Memory B cell (primary cell): ENCODE measurements around the gene STX11.
A peak's percentile ranks its signal among the peaks of the same experiment; 100 is the strongest.

Source experiments
- ATAC-seq: fragments of 150-1000 bp; cut with Tn5 transposase; 2 replicates; pipeline ENCODE4 v1.10.0; 2021; ENCODE audit warnings: low read depth, mild to moderate bottlenecking, moderate library complexity
- DNase-seq, 2 donors: peaks; one replicate each; pipeline ENCODE4 v3.0.0; 2022; ENCODE audit warnings: low spot score in 2 of 2
- H3K27ac Mint-ChIP-seq: one replicate; pipeline ENCODE4 v1.8.0; 2022; ENCODE audit warnings: mild to moderate bottlenecking, moderate library complexity, mixed read lengths
- H3K27me3 Mint-ChIP-seq: one replicate; pipeline ENCODE4 v1.8.0; 2022; ENCODE audit warnings: mixed read lengths
- H3K36me3 Mint-ChIP-seq: one replicate; pipeline ENCODE4 v1.8.0; 2022; ENCODE audit warnings: mild to moderate bottlenecking, mixed read lengths
- H3K4me1 Mint-ChIP-seq: one replicate; pipeline ENCODE4 v1.8.0; 2022; ENCODE audit warnings: mixed read lengths
- H3K4me3 Mint-ChIP-seq: one replicate; pipeline ENCODE4 v1.8.0; 2022; ENCODE audit warnings: mild to moderate bottlenecking, moderate library complexity, mixed read lengths
- H3K9me3 Mint-ChIP-seq: one replicate; pipeline ENCODE4 v1.8.0; 2022; ENCODE audit warnings: mixed read lengths

Gene STX11

DNA sequence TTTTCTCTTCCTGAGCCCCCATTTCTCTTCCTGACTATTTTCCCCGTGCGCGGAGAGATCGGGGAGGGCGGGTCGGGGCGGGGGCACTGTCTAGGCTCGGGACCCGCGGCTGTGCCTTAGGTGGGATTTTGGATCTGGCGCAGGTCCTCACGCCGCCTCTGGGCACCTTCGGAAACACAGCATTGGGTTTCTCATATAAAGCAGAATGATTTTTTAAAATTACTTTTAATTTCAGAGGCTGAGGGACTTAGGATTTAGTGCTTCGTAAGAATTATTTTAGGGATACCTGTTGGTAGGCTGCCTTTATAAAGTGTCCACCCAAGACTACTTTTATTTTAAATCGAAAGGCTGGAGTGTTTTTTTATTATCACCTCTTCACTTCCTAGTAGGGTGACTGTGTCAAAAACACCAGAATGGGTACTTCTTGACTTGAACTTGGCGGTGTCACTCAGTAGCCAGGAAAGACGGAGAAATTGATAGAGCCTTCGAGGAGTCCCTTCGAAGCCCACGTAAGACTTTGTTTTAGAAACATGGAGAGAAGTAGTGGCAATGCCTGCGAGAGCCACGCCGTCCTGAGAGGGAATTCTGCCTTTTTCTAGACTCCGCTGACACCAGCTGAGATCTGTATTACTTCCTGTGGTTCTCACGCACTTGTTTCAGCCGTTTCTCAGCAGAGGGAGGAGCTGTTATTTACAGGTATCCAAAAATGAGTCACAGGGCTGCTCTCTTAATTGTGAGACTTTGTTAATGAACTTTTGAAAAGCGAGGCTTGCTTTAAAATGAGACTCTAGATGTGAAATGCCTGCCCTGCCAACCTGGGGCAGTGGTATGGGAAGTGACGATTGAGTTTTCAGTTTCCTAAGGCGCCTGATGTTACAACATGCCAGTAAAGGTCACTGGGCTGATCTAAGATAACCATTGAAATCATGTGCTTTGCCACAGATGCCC lies 667 bp downstream of the STX11 start:
- DNase-seq (peak; percentile 30 to 32), ATAC-seq (peak; percentile 54)
- H3K9me3 Mint-ChIP-seq, result no peaks in the 10 kb centered on the region
- H3K4me1 Mint-ChIP-seq, result peaks cover 19% of the 10 kb centered on the region
- peak overlapping the region; percentile 93 for H3K4me3 Mint-ChIP-seq
- peak overlapping the region; percentile 93 for H3K27ac Mint-ChIP-seq
- H3K27me3 Mint-ChIP-seq, result no peaks in the 10 kb centered on the region
- H3K36me3 Mint-ChIP-seq, result no peaks in the 10 kb centered on the region

GRCh38 chr6:144152334-144152900 lies 2.1 kb downstream of the STX11 start:
- no peak for ATAC-seq
- Mint-ChIP-seq H3K4me1 (peaks cover 18% of the 10 kb centered on the region), H3K27me3 (no peaks in the 10 kb centered on the region), H3K9me3 (no peaks in the 10 kb centered on the region), H3K4me3 (no peak overlapping the region), H3K36me3 (no peaks in the 10 kb centered on the region), H3K27ac (no peak overlapping the region)
- no peak for DNase-seq

DNA sequence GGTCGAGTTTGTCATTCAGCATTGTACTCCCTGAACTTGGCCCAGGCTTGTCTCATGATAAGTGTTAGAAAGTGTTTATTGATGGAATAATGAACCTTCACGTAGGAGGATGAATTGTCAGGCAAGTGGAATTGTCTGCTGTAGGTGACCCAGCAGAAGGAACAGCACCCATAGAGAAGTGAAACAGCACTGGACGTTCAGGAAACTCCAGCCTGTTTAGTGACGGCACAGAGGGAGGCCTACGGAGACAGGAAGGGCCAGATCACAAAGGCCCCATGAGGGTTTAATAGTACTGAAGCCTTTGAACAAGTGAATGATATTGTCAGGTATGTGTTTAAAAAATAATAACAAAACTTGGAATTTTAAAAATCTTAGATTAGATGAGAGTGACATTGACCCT lies 2.9 kb downstream of the STX11 start:
- Mint-ChIP-seq H3K9me3 (no peaks in the 10 kb centered on the region), H3K27me3 (no peaks in the 10 kb centered on the region), H3K4me3 (no peak overlapping the region), H3K36me3 (no peaks in the 10 kb centered on the region), H3K27ac (peak overlapping the region; percentile 4), H3K4me1 (peaks cover 16% of the 10 kb centered on the region)
- DNase-seq (no peak), ATAC-seq (no peak)

DNA sequence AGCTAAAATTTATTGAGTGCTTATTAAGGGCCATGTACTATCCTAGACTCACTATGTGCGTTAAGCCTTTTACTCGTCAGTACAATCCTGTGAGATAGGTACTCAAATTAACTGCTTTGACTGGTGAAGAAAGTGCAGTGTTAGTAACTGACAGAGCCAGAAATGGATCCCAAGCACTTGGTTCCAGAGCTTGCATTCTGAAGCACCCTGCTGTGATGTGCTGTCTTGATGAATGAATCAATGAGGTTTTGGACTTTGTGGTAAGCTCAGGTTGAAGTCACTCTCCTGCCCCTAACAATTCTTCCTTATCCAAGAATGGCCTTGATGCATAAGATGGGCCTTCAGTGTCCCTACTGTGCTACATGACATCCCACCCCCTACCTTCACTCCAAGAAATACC lies 3.7 kb downstream of the STX11 start:
- no peak overlapping the region for H3K4me3 Mint-ChIP-seq
- H3K27me3 Mint-ChIP-seq, result no peaks in the 10 kb centered on the region
- ATAC-seq (no peak), DNase-seq (no peak)
- no peaks in the 10 kb centered on the region for H3K36me3 Mint-ChIP-seq
- H3K9me3 Mint-ChIP-seq, result no peaks in the 10 kb centered on the region
- H3K27ac Mint-ChIP-seq, result no peak overlapping the region
- H3K4me1 Mint-ChIP-seq, result peaks cover 16% of the 10 kb centered on the region

DNA sequence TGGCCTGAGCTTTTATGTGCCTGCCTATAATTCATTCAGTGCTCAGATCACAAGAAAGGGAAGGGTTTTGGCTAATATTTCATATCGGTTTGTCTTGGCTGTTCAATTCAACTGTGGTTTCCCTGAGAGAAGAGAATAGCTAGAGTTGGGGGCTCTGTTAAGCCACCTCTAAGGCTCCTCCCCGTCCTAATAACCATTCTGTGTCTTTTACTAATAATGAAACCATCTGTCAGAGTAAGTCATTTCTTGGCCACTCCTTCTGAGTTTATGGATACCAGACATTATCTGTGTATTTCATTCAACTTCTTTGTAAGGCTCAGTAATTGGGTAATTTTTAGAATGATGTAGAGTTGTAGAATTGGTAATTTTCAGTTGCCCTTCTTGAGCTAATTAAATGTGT lies 5.2 kb downstream of the STX11 start:
- H3K27me3 Mint-ChIP-seq, result no peaks in the 10 kb centered on the region
- DNase-seq (no peak), ATAC-seq (no peak)
- no peaks in the 10 kb centered on the region for H3K9me3 Mint-ChIP-seq
- H3K4me1 Mint-ChIP-seq, result peaks cover 17% of the 10 kb centered on the region
- H3K27ac Mint-ChIP-seq, result no peak overlapping the region
- no peaks in the 10 kb centered on the region for H3K36me3 Mint-ChIP-seq
- H3K4me3 Mint-ChIP-seq, result no peak overlapping the region

GRCh38 chr6:144156338-144156737 lies 6.0 kb downstream of the STX11 start:
- H3K27me3 Mint-ChIP-seq, result no peaks in the 10 kb centered on the region
- no peak for ATAC-seq
- no peaks in the 10 kb centered on the region for H3K36me3 Mint-ChIP-seq
- peak overlapping the region; percentile 18 for H3K27ac Mint-ChIP-seq
- DNase-seq, result no peak
- H3K9me3 Mint-ChIP-seq, result no peaks in the 10 kb centered on the region
- H3K4me1 Mint-ChIP-seq, result peaks cover 16% of the 10 kb centered on the region
- peak overlapping the region; percentile 34 for H3K4me3 Mint-ChIP-seq

- peak overlapping the region; percentile 40 for H3K27ac Mint-ChIP-seq
- no peaks in the 10 kb centered on the region for H3K9me3 Mint-ChIP-seq
- no peak overlapping the region for H3K4me3 Mint-ChIP-seq
- H3K27me3 Mint-ChIP-seq, result no peaks in the 10 kb centered on the region
- ATAC-seq (no peak), DNase-seq (no peak)
- peaks cover 13% of the 10 kb centered on the region for H3K4me1 Mint-ChIP-seq
- no peaks in the 10 kb centered on the region for H3K36me3 Mint-ChIP-seq
Measured at GRCh38 chr6:144156991-144157390, 6.7 kb downstream of the STX11 start.

DNA sequence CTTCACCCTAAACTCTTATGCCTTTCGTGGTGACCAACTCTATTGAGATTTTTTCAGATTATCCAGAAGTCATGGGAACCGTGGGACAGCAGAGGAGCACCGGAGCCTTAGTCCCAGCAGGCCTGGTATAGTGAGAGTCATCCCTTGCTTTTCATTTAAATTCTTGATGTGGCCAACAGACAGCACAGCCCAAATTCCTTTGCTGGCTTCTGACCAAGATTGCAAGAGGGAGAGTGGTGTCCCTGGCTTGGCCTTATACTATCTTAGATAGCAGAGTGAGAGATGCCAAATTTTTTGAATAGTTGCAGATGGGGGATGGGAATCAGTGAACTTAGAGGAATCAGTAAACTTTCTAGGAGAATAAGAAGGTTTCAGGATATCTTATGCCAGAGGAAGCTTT lies 7.8 kb downstream of the STX11 start:
- H3K27me3 Mint-ChIP-seq, result no peaks in the 10 kb centered on the region
- H3K9me3 Mint-ChIP-seq, result no peaks in the 10 kb centered on the region
- DNase-seq (no peak), ATAC-seq (no peak)
- peaks cover 16% of the 10 kb centered on the region for H3K4me1 Mint-ChIP-seq
- H3K4me3 Mint-ChIP-seq, result no peak overlapping the region
- H3K36me3 Mint-ChIP-seq, result no peaks in the 10 kb centered on the region
- H3K27ac Mint-ChIP-seq, result peak overlapping the region; percentile 6

DNA sequence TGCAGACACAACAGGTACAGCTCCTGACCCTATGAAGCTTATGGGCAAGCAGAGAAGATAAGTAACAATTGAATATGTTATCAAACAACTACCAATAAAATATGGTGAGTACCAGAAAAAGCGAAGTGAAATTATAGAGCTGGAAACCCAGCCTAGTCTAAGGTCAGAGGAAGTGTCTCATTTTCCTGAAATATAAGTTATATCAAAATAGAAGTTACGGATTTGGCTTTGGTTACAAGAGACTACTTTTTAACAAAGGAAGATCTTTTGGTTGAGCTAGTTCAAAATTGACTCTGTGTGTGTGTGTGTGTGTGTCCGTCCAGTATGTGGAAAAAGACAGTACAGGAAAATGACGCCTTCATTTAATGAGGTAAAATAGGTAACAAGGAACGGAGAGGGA lies 8.9 kb downstream of the STX11 start:
- no peaks in the 10 kb centered on the region for H3K9me3 Mint-ChIP-seq
- H3K27me3 Mint-ChIP-seq, result no peaks in the 10 kb centered on the region
- ATAC-seq (no peak), DNase-seq (no peak)
- H3K27ac Mint-ChIP-seq, result peak overlapping the region; percentile 33
- no peak overlapping the region for H3K4me3 Mint-ChIP-seq
- H3K36me3 Mint-ChIP-seq, result no peaks in the 10 kb centered on the region
- H3K4me1 Mint-ChIP-seq, result peaks cover 11% of the 10 kb centered on the region

GRCh38 chr6:144159742-144160141 lies 9.4 kb downstream of the STX11 start:
- no peak overlapping the region for H3K4me3 Mint-ChIP-seq
- peaks cover 11% of the 10 kb centered on the region for H3K4me1 Mint-ChIP-seq
- H3K27ac Mint-ChIP-seq, result peak overlapping the region; percentile 33
- no peak for ATAC-seq
- no peaks in the 10 kb centered on the region for H3K27me3 Mint-ChIP-seq
- no peak for DNase-seq
- no peaks in the 10 kb centered on the region for H3K36me3 Mint-ChIP-seq
- no peaks in the 10 kb centered on the region for H3K9me3 Mint-ChIP-seq

DNA sequence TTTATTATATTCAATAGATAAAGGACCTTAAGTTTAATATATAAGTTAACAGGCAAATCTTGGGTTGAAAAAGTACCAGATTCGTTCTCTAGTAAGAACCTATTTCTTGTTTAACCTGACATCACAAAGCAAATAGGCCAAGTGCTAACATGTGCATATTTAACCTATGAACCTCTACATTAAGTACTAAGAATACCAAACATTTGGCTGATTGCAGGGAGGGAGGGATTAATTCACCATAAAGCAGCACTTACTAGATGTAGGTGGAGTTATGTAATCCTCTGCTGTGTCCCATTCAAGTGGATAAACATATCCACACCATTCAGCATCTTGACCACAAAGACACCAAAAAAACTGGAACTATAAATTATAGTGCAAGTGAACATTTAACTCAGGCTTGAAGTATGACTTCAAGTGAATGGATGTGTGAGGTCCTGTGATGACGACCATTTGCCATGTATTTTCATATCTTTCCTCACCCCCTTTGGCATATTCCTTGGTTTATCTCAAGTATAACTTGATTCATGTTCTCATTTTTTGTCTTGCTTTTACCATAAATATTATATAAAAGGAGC lies 10.2 kb downstream of the STX11 start:
- Mint-ChIP-seq H3K27me3 (no peaks in the 10 kb centered on the region), H3K36me3 (no peaks in the 10 kb centered on the region), H3K4me3 (no peak overlapping the region), H3K9me3 (no peaks in the 10 kb centered on the region), H3K4me1 (peaks cover 10% of the 10 kb centered on the region), H3K27ac (no peak overlapping the region)
- DNase-seq (no peak), ATAC-seq (no peak)

DNA sequence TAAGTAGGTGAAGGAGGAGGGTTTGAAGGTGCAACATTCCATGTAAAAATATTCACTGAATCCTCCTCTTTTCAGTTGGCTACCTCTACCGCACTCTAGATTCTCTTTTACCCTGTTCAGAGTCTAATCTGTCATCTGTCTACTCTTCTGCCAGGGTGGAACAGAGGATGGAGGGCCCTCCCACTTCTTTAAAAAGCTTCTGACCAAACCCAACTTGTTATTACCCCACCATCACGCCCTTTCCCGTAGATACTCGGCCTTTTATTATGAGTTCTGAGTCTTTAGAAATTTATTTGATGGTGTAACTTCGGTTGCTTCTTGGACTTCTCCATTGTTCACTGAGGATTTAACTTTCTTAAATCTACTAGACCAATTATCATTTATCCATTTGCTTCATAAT lies 11.7 kb downstream of the STX11 start:
- H3K36me3 Mint-ChIP-seq, result no peaks in the 10 kb centered on the region
- peak overlapping the region; percentile 30 for H3K4me3 Mint-ChIP-seq

DNA sequence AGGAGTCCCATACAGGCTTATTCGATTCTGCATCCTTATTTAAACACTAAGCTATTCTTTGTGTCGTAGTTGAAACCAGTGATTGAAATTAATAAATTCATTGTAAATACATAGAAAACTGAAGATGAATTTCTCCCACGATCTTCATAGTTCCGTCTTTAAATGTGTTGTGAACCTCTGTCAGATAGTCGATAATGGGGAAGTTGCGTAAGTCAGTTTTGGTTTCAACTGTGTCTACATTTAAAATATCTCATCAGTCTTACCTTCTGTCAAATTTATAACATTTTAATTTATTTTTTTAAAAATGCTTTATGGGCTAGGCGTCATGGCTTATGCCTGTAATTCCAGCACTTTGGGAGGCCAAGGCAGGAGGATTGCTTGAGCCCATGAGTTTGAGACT lies 12.7 kb downstream of the STX11 start:
- H3K4me3 Mint-ChIP-seq, result peak overlapping the region; percentile 53
- H3K27ac Mint-ChIP-seq, result peak overlapping the region; percentile 82
- peaks cover 9% of the 10 kb centered on the region for H3K4me1 Mint-ChIP-seq
- no peaks in the 10 kb centered on the region for H3K27me3 Mint-ChIP-seq
- H3K9me3 Mint-ChIP-seq, result no peaks in the 10 kb centered on the region
- H3K36me3 Mint-ChIP-seq, result no peaks in the 10 kb centered on the region
- DNase-seq (peak in 1 of 2 donors; percentile 19), ATAC-seq (peak; percentile 95)

More for the DNA sequence above, 11.7 kb downstream of the STX11 start:
- H3K27me3 Mint-ChIP-seq, result no peaks in the 10 kb centered on the region
- H3K27ac Mint-ChIP-seq, result peak overlapping the region; percentile 82
- no peak for ATAC-seq
- H3K9me3 Mint-ChIP-seq, result no peaks in the 10 kb centered on the region
- no peak for DNase-seq
- H3K4me1 Mint-ChIP-seq, result peaks cover 9% of the 10 kb centered on the region

- ATAC-seq, result no peak
- no peak for DNase-seq
- H3K4me1 Mint-ChIP-seq, result peaks cover 5% of the 10 kb centered on the region
- H3K27me3 Mint-ChIP-seq, result no peaks in the 10 kb centered on the region
- no peak overlapping the region for H3K4me3 Mint-ChIP-seq
- H3K9me3 Mint-ChIP-seq, result no peaks in the 10 kb centered on the region
- peaks cover 16% of the 10 kb centered on the region for H3K36me3 Mint-ChIP-seq
- no peak overlapping the region for H3K27ac Mint-ChIP-seq
Measured at GRCh38 chr6:144165784-144166183, 15.5 kb downstream of the STX11 start.
